HG02763 (cell line): ENCODE measurements around the gene ACAD8.
"Not testable (repeated sequence)": the region's sequence is repeated elsewhere in the genome, so short reads cannot be mapped to it uniquely, and the experiment has no call there.

Experiments used
- ATAC-seq: cut with Tn5 transposase; IDR thresholded peaks from one replicate; pipeline ENCODE4 v1.9.1; 2021; ENCODE audit warnings: mild to moderate bottlenecking, moderate library complexity; ENCODE audit not compliant: unreplicated experiment

Gene ACAD8

GRCh38 chr11:134238956-134239355, 14.4 kb upstream of the ACAD8 start:
- no peak for ATAC-seq

- ATAC-seq: no peak
Measured at GRCh38 chr11:134240592-134240991, 12.8 kb upstream of the ACAD8 start.

GRCh38 chr11:134242376-134242775, 11.0 kb upstream of the ACAD8 start:
- no peak for ATAC-seq

- ATAC-seq: no peak
Measured at GRCh38 chr11:134243913-134244312, 9.5 kb upstream of the ACAD8 start.

- ATAC-seq: no peak
Measured at GRCh38 chr11:134244593-134244992, 8.8 kb upstream of the ACAD8 start.

- ATAC-seq: no peak
Measured at GRCh38 chr11:134245434-134245833, 7.9 kb upstream of the ACAD8 start.

GRCh38 chr11:134246100-134246499, 7.3 kb upstream of the ACAD8 start:
- ATAC-seq: no peak

GRCh38 chr11:134246678-134247077, 6.7 kb upstream of the ACAD8 start:
- no peak for ATAC-seq

- no peak for ATAC-seq
Measured at GRCh38 chr11:134248910-134249480, 4.4 kb upstream of the ACAD8 start.

GRCh38 chr11:134250246-134250645, 3.1 kb upstream of the ACAD8 start:
- no peak for ATAC-seq

- ATAC-seq: no peak
Measured at GRCh38 chr11:134250675-134251074, 2.7 kb upstream of the ACAD8 start.

- ATAC-seq: peak; percentile 23
Measured at GRCh38 chr11:134252346-134253187, 801 bp upstream of the ACAD8 start.

- ATAC-seq: no peak
Measured at GRCh38 chr11:134254433-134255183, 1.2 kb downstream of the ACAD8 start.

- ATAC-seq: not testable (repeated sequence)
Measured at GRCh38 chr11:134255184-134255561, 1.8 kb downstream of the ACAD8 start.

GRCh38 chr11:134257101-134257500, 3.7 kb downstream of the ACAD8 start:
- ATAC-seq: no peak

- no peak for ATAC-seq
Measured at GRCh38 chr11:134258577-134258976, 5.2 kb downstream of the ACAD8 start.

GRCh38 chr11:134260503-134260902, 7.1 kb downstream of the ACAD8 start:
- no peak for ATAC-seq

- ATAC-seq: no peak
Measured at GRCh38 chr11:134260983-134261382, 7.6 kb downstream of the ACAD8 start.

GRCh38 chr11:134261626-134262488, 8.5 kb downstream of the ACAD8 start:
- ATAC-seq: no peak

GRCh38 chr11:134264966-134265764, 11.8 kb downstream of the ACAD8 start:
- no peak for ATAC-seq
